GM13977 (cell line): ENCODE measurements around the gene DDC.

Source experiments
- DNase-seq: peaks from one replicate; pipeline ENCODE4 v3.0.0; 2012; ENCODE audit warnings: low spot score
- CTCF ChIP-seq: IDR thresholded peaks from 2 replicates; pipeline ENCODE4 v1.5.1; 2012; ENCODE audit warnings: mild to moderate bottlenecking, control low read depth; ENCODE audit not compliant: insufficient read depth; ENCODE audit errors: extremely low read depth, missing control alignments
- in situ Hi-C: fragments of 300-500 bp; cut with MboI; formaldehyde crosslinking; loops from one replicate; pipeline ENCODE4 v1.12.0; 2022; ENCODE audit warnings: low sequenced_read_pairs, low pct_unique_long_range_greater_than_20kb, mixed read lengths, inconsistent platforms; ENCODE audit not compliant: unreplicated experiment

The DDC gene

GRCh38 chr7:50431722-50432305 lies 133.4 kb downstream of the DDC start:
- TF ChIP-seq CTCF: no peak
- DNase-seq: no peak
- in situ Hi-C loops: no loop called here

GRCh38 chr7:50431316-50431715 lies 133.9 kb downstream of the DDC start:
- no peak for TF ChIP-seq CTCF
- in situ Hi-C loops: no loop called here
- no peak for DNase-seq

- DNase-seq: no peak
- TF ChIP-seq CTCF: no peak
- in situ Hi-C loops: no loop called here
Measured at GRCh38 chr7:50428911-50429310, 136.3 kb downstream of the DDC start.

GRCh38 chr7:50427518-50427917 lies 137.7 kb downstream of the DDC start:
- no peak for TF ChIP-seq CTCF
- no peak for DNase-seq
- in situ Hi-C loops: no loop called here

- no peak for DNase-seq
- no peak for TF ChIP-seq CTCF
- in situ Hi-C loops: no loop called here
Measured at GRCh38 chr7:50426280-50427045, 138.7 kb downstream of the DDC start.

GRCh38 chr7:50425318-50425717 lies 139.9 kb downstream of the DDC start:
- in situ Hi-C loops: no loop called here
- TF ChIP-seq CTCF: no peak
- no peak for DNase-seq
